Fibroblast of the conjunctiva (primary cell): ENCODE measurements around the gene ADCK1.
"Not testable (repeated sequence)": the region's sequence is repeated elsewhere in the genome, so short reads cannot be mapped to it uniquely, and the experiment has no call there.

Experiments used
- DNase-seq: peaks from one replicate; pipeline ENCODE4 v3.0.0-alpha.2; 2010; ENCODE audit warnings: low read depth

Gene ADCK1

GRCh38 chr14:77903937-77904617, 104.2 kb downstream of the ADCK1 start:
- DNase-seq, result no peak

- no peak for DNase-seq
These were observed 106.5 kb downstream of the ADCK1 start for GRCh38 chr14:77906446-77906845.

- no peak for DNase-seq
These were observed 108.9 kb downstream of the ADCK1 start for GRCh38 chr14:77908847-77909246.

- DNase-seq, result no peak
These were observed 110.0 kb downstream of the ADCK1 start for GRCh38 chr14:77909911-77910310.

- DNase-seq, result no peak
These were observed 110.6 kb downstream of the ADCK1 start for GRCh38 chr14:77910506-77910905.

GRCh38 chr14:77911356-77911755, 111.4 kb downstream of the ADCK1 start:
- DNase-seq, result no peak

GRCh38 chr14:77912754-77913556, 113.0 kb downstream of the ADCK1 start:
- no peak for DNase-seq

GRCh38 chr14:77914073-77914721, 114.3 kb downstream of the ADCK1 start:
- no peak for DNase-seq

- DNase-seq, result not testable (repeated sequence)
These were observed 115.5 kb downstream of the ADCK1 start for GRCh38 chr14:77915390-77915789.

- no peak for DNase-seq
These were observed 117.7 kb downstream of the ADCK1 start for GRCh38 chr14:77917491-77918201.

- DNase-seq, result no peak
These were observed 118.5 kb downstream of the ADCK1 start for GRCh38 chr14:77918448-77918847.

GRCh38 chr14:77920312-77920711, 120.4 kb downstream of the ADCK1 start:
- no peak for DNase-seq

GRCh38 chr14:77921818-77922217, 121.9 kb downstream of the ADCK1 start:
- no peak for DNase-seq

- DNase-seq, result no peak
These were observed 123.4 kb downstream of the ADCK1 start for GRCh38 chr14:77923131-77923936.

GRCh38 chr14:77924141-77924948, 124.4 kb downstream of the ADCK1 start:
- no peak for DNase-seq

GRCh38 chr14:77926942-77927341, 127.0 kb downstream of the ADCK1 start:
- no peak for DNase-seq

- no peak for DNase-seq
These were observed 131.5 kb downstream of the ADCK1 start for GRCh38 chr14:77931441-77931840.

GRCh38 chr14:77936138-77936639, 136.3 kb downstream of the ADCK1 start:
- no peak for DNase-seq

GRCh38 chr14:77947372-77947771, 147.5 kb downstream of the ADCK1 start:
- no peak for DNase-seq

- no peak for DNase-seq
These were observed 150.6 kb downstream of the ADCK1 start for GRCh38 chr14:77950371-77951063.
